ENCODE data around the gene ERG28.
A peak's percentile ranks its signal among the peaks of the same experiment; 100 is the strongest.
"Not testable (repeated sequence)": the region's sequence is repeated elsewhere in the genome, so short reads cannot be mapped to it uniquely, and the experiment has no call there.

ERG28 gene, protein sequence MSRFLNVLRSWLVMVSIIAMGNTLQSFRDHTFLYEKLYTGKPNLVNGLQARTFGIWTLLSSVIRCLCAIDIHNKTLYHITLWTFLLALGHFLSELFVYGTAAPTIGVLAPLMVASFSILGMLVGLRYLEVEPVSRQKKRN

DNA sequence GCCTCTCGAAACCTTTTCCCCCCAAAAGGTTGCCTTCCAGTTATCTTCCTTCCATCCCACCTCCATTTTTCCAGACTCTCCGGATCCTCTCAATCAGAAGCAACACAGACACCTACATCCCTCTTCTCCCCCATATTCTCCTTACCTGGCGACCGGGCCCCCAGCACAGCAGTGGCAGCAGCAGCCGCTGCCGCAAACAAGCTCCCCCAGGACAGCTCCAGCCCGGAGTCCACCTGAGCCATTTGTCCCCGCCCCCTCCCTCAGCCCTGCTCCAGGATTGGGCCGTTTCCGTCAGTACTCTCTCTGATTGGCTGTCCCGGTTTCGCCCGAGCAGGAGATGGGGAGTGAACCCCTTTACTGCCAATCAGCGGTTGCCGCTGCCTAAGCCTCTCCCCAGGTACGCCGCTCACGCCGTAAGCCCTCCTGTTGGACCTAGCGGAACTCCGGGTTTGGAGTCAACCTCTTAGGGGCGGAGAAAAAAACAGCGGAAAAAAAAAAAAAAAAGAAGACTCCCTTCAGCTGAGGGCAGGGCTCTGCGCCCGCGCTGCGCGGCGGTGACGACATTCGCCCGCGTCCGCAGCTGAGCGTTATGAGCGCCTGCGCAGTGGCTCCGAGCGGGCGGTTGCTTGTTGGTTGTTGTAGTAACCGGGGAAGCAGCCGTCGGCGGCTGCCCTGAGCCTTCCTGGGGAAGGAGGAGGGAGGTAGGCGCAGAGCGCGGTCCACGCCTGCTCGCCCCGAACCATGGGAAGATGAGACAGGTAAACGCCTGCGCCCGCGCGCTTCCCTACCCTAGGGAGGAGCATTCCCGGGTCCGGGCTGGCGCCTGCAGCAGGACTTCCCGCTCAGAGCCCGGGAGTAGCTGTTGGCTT, at the start of gene ERG28, which contains the start of gene TTLL5:
ERG28 (minus strand) TSS at position 247 of the 869 bp plus-strand sequence. CDS start 3,374 bp downstream, outside the sequence.
TTLL5 (plus strand) TSS at position 617 of the 869 bp plus-strand sequence. CDS start 1,904 bp downstream, outside the sequence.
- FAIRE-seq: peak; percentile 96

DNA sequence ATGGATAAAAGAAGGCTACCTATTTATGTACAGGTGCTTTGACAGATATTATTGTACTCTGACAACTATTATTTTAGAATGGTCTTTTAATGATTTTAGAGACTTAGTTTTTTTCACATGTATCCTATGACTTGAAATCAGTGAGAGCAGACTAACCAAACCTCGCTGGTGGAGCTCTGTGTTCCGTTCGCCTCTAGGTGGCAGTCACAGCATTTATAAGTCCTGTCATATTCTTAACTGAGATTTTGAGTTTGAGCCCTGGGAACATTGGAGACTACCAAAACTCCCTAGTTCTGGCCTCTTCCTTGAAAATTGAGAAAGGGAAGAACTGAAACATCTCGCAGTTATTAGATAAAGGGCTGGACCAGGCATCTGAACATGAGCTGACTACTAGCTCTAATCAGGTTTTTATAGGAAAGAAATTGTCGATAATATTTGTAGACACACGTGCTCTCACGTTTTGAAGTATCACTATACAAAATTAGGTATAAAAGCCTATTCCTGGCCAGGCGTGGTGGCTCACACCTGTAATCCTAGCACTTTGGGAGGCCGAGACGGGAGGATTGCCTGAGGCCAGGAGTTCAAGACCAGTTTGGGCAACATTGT, 48.6 kb upstream of the ERG28 start:
- peak; percentile 92 for FAIRE-seq

DNA sequence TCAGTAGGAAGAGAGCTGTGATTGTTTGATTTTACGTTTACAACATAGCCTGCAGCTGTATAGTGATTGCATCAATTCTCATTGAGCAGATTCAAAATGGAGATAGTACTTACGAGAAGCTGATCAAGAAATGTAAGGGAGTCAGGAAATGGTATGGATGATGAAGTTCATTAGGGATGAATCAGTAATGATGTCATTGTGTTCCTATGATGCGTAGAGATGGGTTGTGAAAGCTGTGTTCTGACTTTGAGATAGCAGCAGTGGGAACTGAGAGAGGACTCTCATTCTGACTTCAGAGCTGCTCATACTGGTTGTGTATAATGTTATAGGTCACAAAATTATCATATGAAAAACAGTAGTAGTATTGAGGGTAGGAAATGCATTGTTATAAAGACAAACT, 44.3 kb upstream of the ERG28 start:
- no peak for FAIRE-seq

DNA sequence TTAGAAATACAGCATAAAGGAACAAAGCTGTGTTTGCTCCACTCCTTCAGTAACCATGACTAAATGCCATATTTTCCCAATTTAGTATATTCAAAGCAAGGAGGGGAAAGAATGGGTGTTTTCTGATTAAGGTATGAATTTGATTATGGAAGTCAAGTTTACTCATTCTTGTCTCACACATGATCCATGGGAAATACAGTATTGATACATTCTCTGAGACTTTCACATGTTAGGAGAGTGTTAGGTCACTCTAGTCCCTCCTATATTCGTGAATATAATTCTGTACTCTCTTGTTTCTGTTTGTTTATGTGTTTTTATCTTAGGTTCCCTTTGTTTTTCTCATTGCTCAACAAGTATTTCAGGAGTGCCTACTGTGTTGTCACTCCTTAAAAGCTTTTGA, 42.8 kb upstream of the ERG28 start:
- no peak for FAIRE-seq

DNA sequence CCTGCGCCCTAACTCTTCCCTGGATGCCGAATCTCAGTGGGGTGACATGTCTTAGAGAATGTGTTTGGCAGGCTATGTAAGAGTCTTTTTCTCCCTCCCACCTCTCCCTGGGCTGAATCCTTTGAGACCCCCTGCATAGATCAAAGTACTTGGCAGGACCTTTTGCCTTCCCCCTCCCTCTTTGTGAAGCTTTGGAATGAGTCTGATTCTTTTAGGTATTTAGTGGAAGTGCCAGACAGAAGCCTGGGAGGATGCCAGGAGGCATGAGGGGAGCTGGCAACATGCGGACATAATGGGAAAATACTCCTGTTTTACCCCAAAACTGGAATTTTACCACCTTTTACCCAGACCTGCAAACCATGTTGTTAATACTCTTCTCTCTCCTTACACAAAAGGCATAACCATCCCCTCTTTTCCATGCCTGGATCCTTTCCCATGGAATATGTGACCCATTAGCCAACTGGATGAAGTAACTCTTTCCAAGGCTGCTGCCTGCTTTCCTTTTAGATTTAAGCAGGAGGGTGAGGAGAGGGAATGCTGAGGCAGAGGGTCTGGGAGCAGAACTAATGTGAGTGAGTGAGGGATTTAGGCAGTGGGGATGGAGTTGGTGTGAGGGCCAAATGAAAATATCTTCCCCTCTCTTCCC, 42.1 kb upstream of the ERG28 start:
- FAIRE-seq: no peak

DNA sequence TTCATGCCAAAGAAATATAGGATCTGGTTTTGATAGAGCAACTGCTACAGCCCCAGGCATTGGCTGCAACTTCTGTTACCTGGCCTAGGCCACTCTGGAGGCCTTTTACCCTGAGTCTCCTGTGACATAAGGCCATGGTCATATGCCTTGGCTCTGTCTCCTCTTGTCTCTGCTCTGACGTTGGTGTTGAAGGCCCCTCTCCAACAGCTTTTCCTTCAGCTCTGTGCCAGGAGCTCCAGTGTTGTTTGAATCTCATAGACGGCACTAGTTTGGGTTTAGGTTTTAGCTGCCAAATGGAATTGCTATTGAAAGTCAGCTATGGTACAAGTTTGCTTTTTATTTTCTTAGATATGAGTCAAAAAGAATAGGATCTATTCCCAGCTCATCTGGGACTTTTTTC, 41.4 kb upstream of the ERG28 start:
- no peak for FAIRE-seq

DNA sequence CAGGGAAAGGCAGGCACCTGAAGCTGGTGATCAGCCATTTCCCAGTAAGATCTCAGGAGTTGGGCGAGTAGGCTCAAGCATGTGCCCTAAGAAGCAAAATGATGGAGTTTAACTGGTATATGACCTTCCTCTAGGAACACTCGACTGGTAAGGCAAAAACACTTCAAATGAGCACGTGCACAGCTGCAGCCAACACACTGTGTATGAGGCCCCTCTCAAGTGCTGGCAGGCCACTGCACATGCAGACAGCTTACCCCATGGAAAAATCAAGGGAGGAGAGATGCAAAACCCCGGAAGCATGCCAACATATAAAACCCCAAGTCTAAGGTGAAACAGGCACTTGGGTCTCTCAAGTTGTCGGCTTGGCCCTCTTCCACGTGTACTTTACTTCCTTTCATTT, 39.6 kb upstream of the ERG28 start:
- FAIRE-seq: no peak

DNA sequence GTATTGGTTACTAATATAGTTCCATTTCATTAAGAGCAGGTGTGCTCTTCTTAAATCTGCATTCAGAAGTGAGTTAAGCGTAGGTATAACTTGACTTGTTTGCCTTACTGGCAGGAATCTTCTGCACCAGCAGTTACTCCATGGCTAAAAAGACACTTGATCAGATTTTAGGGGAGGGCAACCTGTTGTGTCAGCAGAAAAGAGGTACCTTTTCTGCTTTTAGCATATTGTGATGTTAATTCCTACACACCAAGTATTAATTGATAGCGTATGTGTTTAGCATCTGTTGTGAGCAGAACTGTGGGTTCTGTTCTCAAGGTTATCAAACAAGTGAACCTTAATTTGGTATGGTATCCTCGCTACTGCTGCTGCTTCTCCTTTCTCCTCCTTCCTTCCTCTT, 38.7 kb upstream of the ERG28 start:
- FAIRE-seq: no peak

DNA sequence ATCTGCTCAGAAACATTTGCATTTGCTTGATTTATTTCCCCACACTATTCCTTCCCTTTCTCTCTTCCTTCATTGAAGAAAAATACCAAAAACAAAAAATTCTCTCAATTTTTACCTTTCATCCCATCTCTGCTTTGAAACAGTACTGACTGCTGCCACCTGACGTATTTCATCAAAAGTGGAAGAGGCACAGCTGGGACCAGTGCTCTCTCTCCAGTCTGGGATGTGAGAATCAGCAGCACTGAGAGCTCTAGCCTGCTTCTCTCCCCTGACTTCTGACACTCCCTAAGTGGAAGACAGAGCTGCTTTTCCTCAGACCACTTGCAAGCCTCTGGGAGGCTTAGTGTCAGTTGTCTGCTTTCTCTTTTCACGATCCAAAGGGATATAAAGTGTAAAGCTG, 37.2 kb upstream of the ERG28 start:
- FAIRE-seq: no peak

DNA sequence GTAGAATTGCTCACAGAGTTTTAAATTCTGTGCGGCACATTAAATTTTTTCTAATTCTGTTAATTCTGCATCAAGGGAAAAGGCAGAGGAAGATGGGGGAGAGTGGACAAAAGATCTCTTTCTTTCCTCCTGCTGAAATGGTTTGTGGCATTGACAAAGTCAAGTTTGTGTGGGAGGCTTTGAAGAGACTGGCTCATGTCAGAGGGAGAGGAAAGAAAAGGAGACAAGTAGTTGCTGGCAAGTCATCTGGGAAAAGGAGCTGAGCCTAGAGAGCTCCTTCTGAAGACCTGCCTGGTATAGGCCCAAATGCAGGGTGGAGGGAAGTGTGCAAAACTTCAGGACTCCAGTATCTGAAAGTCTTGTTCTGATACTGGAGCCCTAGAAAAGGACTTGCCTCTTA, 36.7 kb upstream of the ERG28 start:
- no peak for FAIRE-seq

DNA sequence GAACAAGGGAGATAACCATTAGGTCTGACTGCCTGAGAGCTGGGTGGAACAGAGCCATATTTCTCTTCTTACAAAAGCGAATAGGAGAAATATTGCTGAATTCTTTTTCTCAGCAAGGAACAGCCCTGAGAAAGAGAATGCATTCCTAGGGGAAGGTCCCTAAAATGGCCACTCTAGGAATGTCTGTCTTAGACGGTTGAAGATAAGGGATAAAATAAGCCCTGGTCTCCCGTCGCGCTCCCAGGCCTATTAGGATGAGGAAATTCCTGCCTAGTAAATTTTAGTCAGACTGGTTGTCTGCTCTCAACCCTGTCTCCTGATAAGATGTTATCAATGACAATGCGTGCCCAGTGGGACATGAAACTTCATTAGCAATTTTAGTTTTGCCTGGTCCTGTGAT, 34.3 kb upstream of the ERG28 start:
- FAIRE-seq: not testable (repeated sequence)

DNA sequence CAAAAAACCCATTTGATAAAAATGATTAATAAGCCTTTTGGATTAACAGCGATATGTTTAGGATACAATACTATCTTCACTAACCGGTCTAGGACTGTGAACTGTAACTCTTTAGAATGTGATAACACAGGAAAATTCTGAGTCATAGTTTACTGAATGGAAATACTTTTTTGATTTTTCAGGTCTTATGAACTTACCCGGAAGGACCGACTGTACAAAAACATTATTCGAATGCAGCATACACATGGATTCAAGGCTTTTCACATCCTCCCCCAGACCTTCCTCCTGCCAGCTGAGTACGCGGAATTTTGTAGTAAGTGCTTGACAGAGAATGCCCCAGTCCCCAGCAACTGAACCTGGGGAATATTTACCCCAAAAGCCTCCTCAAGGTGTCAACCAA, 29.3 kb upstream of the ERG28 start:
- no peak for FAIRE-seq

DNA sequence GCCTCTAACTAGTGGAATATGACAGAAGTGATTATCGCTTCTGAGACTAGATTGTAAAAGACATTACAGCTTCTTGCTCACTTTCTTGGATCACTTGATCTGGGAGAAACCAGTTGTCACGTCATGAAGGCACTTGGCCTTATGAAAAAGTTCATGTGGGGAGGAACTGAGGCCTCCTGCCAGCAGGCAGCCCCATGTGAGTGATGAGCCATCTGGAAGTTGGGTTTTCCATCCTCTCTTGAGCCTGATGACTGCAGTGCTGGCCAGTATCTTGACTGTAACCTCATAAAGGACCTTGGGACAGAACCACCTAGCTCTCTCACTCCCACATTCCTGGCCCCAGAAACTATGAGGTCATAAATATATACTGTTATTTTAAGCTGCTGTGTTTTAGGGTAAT, 28.3 kb upstream of the ERG28 start:
- FAIRE-seq: peak; percentile 15

DNA sequence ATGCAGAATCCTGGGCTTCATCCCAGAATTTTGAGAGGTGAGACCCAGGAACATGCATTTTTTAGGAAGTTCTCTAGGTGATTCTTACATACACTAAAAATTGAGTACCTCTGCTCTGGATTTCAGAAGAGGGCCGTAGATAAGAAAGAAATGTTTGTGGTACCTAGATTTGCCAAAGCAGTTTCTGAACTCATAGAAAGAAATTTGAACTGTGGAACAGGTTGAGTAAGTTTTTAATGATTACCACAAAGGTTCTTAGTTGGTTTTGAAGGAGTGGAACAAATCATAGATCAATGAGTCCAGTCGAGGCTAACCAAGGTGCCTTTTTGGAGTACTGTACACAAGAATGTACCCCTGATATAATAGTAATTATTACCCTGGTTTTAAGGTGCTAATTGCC, 25.2 kb upstream of the ERG28 start:
- no peak for FAIRE-seq

DNA sequence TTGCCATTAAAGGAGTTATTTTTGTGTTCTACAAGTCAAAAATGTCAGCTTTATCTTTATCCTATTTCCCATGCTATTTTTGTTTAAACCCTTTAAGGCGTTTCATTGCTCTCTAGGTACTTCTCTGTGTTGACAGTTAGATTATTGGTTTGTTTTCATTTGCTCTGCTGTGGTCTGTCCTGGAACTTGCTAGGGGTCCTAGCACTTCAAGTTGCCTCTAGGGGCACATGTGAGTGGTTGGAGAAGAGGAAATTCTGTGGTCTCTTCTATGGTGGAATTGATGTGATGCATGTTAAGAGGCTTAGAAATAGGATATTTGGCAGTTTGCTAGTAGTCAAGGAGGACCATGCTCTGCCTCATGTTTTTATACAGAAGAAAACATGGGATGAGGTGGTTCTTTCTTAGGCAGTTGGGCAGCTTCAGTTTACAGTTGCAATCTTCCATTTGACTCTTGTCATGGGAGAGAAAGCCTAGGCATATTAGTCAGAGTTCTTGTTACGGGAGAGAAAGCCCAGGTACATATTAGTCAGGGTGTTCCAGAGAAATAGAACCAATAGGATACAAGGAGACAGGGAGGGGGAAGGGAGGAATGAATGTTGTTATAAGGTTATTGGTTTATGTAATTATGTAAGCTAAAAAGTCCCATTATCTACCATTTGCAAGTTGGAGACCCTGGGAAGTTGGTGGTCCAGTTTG, 14.7 kb upstream of the ERG28 start:
- no peak for FAIRE-seq

DNA sequence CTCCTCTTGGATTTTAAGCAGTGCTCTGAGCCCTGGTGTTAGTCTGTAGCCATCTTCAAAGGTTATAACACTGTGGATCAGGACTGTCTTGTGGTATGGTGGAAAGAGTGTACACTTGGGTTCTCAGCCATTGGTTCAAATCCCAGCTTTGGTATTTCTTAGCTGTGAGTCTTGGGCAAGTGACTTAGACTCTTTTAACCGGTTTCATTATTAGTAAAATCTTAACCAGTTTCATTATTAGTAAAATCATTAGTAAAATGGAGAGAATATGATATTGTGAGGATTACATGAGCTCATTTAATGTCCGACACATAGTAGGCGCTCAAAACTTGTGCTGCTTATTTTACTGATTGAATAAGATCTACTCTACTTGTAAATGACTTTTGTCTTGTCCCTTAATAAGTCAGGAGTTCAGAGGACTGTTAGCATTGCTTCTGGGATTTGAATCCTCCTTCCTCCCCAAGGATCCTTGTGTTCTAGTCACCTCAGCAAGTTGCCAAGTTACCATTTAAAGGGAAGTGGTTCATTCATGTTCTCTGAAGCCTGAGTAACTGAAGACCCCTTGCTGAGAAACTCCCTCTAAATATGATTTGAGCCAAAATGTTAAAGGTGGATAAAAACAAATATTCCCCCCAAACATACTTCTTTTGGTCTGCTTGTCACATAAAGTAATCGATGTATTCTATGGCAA, 12.8 kb upstream of the ERG28 start:
- no peak for FAIRE-seq

DNA sequence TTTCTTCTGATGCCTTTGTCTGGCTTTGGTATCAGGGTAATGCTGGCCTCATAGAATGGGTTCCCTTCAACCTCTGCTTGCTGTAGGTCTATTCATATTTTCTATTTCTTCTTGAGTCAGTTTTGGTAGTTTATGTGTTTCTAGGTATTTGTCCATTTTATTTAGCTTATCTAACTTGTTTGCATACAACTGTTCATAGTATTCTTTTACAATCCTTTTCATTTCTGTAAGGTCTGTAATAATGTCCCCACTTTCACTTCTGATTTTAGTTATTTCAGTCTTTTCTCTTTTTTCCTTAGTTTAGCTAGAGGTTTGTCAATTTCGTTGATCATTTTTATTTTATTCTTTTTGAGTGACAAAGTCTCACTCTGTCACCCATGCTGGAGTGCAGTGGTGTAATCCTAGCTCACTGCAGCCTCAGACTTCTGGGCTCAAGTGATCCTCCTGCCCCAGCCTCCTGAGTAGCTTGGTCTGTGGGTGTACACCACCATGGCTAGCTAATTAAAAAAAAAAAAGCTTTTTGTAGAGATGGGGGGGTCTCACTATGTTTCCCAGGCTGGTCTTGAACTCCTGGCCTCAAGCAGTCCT, 12.0 kb upstream of the ERG28 start:
- no peak for FAIRE-seq

DNA sequence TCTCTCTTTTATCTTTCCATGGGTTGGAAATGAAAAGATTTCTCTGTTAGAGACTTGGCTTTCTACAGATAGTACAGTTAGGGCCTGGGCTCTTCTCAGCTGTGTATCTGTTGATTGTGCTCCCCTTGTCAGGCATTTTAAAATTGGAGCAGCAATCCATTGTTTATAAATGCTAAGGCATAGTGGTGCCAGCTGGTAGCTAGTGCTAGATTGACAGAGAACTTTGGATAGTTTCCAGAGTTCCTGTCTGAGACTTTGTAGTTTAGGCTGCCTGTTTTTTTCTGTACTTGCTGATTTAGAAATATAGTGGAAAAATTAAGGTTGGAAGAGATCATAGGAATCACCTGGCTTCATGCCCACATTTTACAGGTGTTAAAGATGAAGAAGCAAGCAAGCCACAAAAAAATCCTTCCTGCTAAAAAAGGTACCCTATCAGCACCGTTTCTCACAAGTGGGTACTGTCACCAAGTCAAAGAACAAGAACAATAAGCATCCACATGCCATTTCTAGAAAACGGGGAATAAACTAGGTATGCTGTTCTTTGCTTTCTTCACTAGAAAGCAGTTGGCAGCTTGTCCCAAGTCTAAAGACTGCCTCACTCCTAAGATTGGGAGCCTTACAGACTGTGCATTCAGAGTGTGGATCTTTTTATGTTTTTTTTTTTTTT, 6.6 kb upstream of the ERG28 start:
- no peak for FAIRE-seq

DNA sequence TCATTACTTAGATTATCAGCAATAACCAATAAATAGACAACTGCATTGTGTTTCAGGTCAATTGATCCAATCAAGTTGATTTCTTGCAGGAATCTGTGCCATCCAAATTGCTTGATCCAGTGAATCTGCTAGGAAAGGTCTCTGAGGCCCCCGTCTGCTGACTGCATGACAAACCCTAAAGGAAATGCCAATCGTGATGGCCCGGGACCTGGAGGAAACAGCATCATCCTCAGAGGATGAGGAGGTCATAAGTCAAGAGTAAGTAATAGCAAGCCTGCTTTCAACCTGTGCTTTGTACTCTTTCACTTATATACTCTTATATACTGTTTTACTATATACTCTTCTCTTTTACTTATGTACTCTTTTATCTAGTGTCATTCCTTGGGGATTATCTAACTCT, 2.3 kb upstream of the ERG28 start:
- no peak for FAIRE-seq

DNA sequence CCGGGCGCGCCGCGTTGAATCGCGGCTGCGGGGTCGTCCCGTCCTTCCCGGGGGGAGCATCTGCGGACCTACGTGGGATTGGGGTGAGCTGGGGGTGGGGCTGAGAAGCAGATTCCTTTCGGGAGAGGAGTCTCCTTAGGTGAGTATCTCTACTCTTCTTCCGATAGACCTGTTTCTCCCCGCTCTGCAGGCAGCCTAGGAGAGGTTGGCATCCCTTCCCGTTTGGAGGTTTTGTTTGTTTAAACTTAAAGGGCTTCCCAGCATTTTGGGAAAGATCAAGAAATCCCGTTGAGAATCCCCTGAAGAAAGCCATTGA, 781 bp upstream of the ERG28 start:
- no peak for FAIRE-seq

DNA sequence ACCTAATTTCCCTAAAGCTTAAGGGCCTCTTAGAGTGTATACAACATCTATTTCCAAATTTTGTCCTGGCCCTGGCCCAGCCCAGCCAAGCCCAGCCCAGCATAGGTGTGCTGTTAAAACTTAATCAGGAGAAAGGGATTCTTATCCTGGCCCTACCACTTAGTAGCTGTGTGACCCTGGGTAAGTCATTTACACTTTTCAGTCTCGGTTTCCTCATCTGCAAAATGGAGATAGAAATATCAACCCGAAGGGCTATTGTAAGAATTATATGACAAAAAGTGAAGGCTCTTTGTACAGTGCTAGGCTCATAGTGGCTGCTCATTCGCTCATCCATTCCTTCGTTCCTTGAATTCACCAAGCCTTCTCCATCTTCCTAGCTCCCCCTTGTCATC, 442 bp downstream of the ERG28 start:
- FAIRE-seq: no peak
